GM19043 (cell line): ENCODE results near the gene CFAP54.
"Not testable (repeated sequence)": the region's sequence is repeated elsewhere in the genome, so short reads cannot be mapped to it uniquely, and the experiment has no call there.

Experiments used
- ATAC-seq: cut with Tn5 transposase; IDR thresholded peaks from one replicate; pipeline ENCODE4 v1.9.1; 2021; ENCODE audit warnings: low read depth; ENCODE audit not compliant: unreplicated experiment

CFAP54 gene

GRCh38 chr12:96489392-96490056 is at the start of gene CFAP54:
Gene CFAP54, plus strand, starts transcription at chr12:96489577. Its CDS starts 33 bp downstream, at chr12:96489610.
- peak; percentile 96 for ATAC-seq

GRCh38 chr12:96441816-96442215 is 47.6 kb upstream of the CFAP54 start:
- no peak for ATAC-seq

- no peak for ATAC-seq
Observed at GRCh38 chr12:96442906-96443305, 46.5 kb upstream of the CFAP54 start.

- no peak for ATAC-seq
Observed at GRCh38 chr12:96444399-96444798, 45.0 kb upstream of the CFAP54 start.

GRCh38 chr12:96445691-96446583 is 43.4 kb upstream of the CFAP54 start:
- ATAC-seq: peak; percentile 92

GRCh38 chr12:96447256-96447655 is 42.1 kb upstream of the CFAP54 start:
- no peak for ATAC-seq

GRCh38 chr12:96448300-96448699 is 41.1 kb upstream of the CFAP54 start:
- no peak for ATAC-seq

GRCh38 chr12:96452261-96452922 is 37.0 kb upstream of the CFAP54 start:
- ATAC-seq: no peak

GRCh38 chr12:96454396-96454795 is 35.0 kb upstream of the CFAP54 start:
- no peak for ATAC-seq

GRCh38 chr12:96456265-96456974 is 33.0 kb upstream of the CFAP54 start:
- ATAC-seq: peak; percentile 88

GRCh38 chr12:96457191-96457930 is 32.0 kb upstream of the CFAP54 start:
- no peak for ATAC-seq

- ATAC-seq: not testable (repeated sequence)
Observed at GRCh38 chr12:96459281-96459680, 30.1 kb upstream of the CFAP54 start.

- no peak for ATAC-seq
Observed at GRCh38 chr12:96462571-96463280, 26.7 kb upstream of the CFAP54 start.

- ATAC-seq: no peak
Observed at GRCh38 chr12:96465896-96466295, 23.5 kb upstream of the CFAP54 start.

- no peak for ATAC-seq
Observed at GRCh38 chr12:96466939-96467751, 22.2 kb upstream of the CFAP54 start.

GRCh38 chr12:96471368-96472050 is 17.9 kb upstream of the CFAP54 start:
- ATAC-seq: no peak

GRCh38 chr12:96472384-96472783 is 17.0 kb upstream of the CFAP54 start:
- no peak for ATAC-seq
